NCI-H69 (cell line): ENCODE data around the gene FOXI1.
"Not testable (repeated sequence)": the region's sequence is repeated elsewhere in the genome, so short reads cannot be mapped to it uniquely, and the experiment has no call there.

Experiments
- DNase-seq: peaks from one replicate; lab custom pipeline; 2025; lab: John Stamatoyannopoulos, UW

Gene FOXI1

DNA sequence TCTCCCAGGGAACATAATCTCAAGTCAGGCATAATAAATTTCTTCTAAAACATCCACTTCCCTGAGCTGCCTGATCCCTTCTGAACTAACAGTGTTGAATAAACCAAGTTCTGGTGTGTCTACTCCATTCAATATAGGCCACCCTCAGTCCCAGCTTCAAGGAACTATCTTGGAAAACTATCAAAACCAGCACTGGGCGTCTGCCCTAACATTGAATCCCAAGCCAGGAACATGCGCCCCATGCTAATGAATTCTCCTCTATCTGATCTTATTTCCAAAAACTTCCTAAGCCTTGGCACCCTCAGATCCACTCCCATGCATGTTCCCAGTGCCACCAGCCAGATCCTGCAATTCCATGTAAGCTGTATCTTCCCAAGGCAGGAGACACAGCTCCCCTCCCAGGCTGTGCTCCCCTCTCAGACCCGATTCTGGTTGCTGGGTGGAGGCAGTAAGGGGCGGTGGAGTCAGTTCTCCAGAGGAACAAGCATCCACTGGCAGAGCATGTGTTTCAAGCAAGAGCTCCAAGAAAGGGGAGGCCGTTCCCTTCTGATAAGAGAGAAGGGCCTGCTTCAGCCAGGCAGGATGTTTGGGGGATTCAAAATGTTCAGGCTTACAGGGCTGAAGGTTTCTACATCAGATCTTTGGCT is 13.1 kb upstream of the FOXI1 start:
- no peak for DNase-seq

DNA sequence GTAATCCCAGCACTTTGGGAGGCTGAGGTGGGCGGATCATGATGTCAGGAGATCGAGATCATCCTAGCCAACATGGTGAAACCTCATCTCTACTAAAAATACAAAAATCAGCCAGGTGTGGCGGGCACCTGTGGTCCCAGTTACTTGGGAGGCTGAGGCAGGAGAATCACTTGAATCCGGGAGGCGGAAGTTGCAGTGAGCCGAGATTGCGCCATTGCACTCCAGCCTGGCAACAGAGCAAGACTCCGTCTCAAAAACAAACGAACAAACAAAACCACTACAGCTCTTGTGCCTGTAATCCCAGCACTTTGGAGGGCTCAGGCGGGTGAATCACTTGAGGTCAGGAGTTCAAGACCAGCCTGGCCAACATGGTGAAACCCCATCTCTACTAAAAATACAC is 11.4 kb upstream of the FOXI1 start:
- DNase-seq = not testable (repeated sequence)

DNA sequence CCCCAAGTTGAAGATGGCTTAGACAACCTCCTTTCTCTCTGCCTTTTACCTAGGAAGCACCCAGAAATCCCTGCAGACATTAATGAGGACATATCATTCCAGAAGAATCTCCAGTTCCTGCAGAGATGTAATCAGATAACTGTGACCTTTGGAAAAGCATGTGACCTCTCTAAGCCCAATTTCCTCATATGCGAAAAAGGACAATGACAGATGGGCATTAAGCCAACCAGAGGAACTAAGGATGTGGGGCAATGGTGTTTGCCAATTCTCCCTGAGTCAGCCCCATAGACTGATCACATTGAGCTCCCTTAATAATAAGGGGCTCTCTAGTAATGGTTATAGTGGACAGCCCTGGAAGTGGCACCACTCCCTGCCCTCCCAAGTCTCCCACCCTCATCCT is 10.1 kb upstream of the FOXI1 start:
- peak; percentile 27 for DNase-seq

DNA sequence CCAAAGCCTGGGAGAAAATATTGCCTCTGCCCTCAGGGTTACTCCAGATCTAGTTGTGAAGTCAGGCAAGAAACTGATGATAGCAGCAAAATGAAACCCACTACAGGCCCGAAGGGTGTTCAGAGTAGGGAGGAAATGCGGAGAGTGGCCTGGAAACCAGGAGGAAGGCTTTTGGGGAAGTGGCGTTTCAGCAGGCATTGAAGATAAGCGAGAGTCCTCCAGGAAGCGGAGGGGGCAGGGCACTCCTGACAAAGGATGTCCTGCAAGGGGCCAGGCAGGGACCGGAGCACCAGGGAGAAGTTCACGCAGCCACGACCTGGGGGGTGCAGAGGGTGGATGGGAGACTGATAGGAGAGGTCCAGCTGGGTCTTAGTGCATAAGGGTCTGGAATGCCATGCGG is 7.8 kb upstream of the FOXI1 start:
- DNase-seq = no peak

DNA sequence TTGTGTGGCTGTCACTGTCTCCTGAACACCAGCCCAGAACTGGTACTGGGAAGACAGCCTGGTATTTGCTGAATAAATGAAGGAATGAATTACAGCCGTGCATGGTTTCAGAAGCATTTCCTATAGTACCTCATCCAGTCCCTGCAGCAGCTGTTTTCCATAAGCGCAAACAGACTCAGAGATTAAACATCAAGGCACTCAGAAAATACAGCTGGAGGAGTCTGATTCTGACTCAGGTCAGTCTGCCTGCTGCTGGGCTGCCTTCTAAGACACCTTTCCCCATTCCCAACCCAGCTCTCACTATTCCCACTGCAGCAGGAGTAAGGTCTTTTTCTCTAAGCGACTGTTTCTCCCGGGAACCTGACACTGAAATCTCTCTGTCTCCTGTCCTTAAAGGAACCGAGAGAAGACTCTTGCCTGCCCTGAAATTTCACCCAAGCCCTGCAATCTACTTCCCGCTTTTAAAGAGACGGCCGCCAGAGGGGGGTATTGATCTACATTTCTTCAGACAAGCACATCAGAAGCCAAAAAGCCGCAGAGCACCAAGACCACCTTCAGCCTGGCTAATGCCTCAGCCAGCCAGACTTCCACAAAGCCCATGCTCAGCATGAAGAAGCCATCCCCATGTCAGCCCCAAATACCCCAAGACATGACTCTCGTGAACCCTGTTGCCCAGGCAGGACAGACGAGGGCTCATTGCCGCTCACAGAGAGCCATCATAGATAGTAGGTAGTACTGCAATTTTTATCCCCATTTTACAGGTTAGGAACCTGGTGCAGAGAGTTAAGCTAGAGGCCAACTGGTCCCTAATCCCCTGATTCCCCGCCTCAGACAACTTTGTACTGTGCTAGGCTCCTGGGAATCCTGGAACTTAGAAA is 5.4 kb upstream of the FOXI1 start:
- peak; percentile 88 for DNase-seq

DNA sequence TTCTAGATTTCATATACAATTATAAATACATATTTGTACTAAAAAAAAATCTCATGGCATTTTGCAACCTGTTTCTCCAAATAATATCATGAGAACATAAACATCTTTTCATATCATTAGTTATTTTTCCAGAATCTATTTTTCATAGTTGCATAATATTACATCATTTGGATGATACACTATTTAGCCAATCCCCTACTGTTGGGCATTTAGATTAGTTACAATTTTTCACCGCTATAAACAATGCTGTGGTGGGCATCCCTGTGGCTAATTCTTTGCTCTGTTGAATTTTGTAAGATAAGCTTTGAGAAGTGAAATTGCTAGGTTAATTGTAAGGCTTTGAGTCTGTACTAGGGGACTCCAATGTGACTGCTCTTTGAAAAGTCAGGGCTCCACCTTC is 2.2 kb upstream of the FOXI1 start:
- no peak for DNase-seq

DNA sequence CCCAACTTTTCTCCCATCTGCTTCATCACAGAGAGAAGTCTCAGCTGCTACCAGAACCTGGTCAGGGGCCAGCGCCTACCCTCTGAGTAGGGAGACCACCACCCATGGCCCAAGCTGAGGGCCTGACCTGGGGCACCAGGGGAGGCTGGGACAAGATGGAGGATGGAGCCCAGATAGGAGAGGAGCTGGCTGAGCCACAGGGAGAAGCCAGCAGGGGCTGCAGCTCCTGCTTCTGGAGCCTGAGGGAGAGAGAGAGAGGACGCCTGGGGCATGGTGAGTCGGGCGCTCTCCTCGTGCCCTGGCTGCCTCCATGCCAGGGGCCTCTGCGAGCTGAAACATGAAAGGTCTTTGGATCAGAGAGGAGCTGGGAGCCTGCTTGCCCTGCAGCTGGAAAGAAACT is 1.4 kb upstream of the FOXI1 start:
- no peak for DNase-seq

DNA sequence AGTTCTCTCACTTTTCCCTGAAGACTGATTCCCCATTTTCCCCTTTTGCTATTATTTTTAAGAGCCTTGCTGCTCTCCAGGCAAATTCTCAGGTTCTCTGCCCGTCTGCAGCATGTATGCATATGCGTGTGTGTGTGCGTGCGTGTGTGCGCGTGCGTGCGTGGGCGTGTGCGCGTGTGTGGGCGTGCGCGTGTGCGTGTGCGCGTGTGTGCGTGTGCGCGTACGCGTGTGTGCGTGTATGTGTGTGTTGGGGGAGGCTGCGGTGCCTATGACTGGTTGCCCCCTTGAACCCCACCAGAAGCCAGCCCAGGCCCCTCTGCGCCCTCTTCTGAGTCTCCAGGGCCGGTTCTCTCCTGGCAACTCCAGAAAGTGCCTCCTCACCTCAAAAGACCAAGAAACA is 987 bp upstream of the FOXI1 start:
- DNase-seq = no peak

DNA sequence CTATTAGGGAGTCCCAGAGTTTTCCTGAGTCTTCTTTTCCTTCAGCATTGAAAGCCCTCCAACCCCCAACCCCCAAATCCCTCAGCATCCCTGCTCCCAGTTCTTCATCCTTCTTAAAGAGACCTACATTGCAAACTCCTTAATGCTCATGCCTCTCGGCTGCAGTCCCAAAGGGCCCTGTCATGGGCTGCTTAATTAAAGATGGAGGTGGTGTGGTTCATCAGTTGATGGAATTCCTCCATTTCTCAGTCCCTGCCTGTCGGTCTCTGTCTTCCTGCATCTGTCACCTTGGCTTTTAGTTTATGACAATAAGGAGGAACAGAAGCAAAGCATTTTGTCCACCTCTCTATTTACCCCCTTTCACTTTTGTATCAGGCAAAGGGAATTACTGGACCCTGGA is 2.0 kb downstream of the FOXI1 start:
- no peak for DNase-seq

DNA sequence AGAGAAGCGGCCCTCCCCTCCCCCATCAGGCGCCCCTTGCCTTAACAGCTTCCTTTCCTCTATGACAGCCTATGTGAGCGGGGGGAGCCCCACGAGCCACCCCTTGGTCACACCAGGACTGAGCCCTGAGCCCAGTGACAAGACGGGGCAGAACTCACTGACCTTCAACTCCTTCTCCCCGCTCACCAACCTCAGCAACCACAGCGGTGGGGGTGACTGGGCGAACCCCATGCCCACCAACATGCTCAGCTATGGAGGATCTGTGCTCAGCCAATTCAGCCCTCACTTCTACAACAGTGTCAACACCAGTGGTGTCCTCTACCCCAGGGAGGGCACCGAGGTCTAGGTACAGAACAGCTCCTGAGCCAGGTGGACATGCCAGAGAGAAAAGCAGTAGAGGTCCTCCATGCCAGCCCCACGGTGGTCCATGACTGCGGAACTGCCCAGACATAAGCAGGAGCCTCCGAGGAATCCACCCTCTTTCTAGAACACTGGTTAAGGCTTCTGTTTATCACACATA is 2.6 kb downstream of the FOXI1 start:
- DNase-seq = no peak

DNA sequence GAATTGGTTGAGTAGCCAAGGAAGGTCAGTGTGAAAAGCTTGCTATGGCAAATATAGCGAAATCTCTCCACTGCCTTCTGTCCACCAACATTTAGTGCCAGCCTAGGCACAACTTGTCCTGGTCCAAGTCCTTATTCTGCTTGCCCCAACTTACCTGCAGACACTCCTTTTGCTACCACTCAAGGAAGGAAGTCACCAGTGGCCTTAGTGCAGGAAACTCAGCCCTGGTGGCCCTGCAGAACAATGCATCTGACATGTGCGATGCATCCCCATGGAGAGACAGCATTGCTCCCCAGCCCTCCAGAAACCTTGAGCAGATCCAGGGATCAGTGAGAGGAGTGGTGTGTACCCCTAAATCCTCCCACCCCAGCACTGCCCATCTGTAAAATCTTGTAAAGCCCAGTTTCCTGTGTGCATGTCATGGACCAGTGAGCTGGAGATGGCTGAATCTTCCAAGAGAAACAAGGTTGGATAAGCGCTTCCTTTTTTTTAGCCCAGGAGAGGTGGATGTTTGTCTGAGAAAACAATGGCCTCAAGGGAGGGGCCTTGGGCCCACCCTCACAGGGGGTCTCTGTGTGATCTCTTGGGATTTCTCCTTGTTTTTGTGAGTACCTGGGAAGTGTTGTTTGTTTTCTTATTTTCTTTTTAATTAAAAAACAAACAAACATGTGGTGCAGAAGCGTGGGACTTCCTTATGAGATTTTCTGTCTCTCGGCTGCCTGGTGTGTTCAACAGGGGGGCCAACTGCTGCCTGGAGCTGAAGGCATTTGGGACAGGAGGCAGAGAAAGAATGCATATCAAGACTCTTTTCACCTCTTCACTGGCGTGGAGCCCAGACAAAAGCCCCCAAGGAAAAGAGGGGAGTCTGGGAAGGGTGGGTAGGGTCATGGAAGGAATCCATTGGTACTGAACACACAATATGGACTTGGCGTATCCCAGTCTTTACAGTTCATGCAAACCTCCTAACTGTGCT is 3.6 kb downstream of the FOXI1 start:
- DNase-seq = peak; percentile 17

DNA sequence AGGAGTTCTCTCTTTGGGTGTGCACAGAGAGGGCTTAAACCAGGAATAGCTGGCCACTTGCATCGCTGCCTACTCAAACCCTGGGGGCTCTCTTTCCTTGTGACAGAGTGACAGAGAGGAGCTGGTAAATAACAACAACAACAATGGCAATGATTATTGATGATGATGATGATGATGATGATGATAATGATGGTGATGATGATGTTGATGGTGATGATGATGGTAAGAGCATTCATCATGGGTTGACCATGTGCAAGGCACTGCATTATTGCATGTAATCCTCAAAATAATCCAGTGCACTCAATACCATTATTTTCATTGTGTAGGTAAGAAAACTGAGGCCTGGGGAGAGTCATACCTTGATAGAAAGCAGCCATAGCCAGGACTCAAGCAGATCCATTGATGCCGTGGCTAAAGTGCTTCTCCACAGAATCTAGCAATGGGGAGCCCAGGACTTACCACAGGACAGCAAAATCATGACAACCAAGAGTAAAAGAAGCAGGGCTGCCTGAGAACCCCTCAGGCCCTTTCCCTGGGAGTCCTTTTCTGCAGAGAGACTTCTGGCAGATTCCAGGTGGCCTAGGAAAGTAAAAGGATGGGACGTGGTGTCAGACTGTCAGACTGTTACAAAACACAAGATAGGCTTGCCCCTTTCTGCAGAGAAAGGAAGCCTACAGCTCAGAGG is 4.8 kb downstream of the FOXI1 start:
- DNase-seq = no peak

DNA sequence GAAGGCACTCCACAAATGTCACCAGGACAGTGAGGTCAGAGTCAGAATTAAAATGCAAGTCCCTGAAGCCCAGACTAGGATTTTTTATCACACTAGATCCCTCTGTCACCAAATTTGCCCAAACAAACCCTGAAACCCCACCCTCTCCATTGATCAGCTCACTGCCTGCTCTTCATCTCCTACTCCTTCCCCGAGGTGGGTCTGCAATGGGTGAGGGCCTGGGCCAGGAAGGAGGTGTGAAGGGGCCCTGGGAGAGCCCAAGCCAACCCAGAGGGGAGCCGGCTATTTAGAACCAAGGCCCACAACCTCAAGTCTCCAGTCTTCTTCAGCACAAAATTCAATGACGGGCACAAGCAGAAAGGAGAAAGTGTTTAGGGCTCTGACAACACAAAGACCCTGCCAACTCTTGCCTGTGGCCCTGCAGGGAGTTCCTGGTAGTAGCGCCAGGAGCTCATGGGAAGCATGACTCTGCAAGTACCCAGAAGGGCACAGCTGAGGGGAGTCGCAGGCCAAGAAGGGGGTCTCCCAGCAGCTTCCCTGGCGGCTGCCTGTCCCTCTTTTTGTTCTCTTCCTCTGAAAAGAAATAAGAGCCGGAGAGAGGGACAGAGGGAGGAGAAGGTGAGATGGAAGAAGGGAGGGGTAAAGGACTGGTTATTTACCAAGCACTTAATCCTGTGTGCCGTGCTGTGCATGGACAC is 5.5 kb downstream of the FOXI1 start:
- peak; percentile 60 for DNase-seq

DNA sequence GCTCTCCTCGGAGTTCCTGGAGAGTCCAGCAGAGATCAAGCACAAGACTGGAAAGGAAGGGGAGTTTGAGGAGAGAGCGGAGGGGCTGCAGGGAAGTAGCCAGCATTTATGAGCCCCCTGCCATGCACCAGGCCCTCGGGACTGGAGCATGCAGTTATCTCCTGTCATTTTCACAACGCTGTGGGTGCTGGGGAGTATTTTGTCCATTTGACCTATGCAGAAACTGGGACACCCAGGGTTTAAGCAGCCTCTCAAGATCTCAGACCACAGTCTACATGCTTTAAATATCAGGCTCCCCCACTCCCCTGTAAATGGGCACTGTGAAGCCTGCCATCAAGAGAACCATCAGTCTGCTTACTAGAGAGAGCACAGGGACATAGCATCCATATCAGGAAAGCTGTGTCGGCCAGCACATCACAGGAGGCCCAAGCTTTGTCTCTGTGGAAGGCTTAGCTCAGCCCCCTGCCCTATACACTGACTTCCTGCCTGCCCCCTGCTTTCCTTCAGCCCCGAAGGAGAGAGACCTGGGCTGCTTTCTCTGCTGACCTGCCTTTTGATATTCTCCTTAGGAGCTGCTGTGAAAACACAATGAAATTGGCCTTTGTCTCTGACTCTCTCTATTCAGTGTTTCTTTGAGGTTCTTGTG is 7.3 kb downstream of the FOXI1 start:
- no peak for DNase-seq

DNA sequence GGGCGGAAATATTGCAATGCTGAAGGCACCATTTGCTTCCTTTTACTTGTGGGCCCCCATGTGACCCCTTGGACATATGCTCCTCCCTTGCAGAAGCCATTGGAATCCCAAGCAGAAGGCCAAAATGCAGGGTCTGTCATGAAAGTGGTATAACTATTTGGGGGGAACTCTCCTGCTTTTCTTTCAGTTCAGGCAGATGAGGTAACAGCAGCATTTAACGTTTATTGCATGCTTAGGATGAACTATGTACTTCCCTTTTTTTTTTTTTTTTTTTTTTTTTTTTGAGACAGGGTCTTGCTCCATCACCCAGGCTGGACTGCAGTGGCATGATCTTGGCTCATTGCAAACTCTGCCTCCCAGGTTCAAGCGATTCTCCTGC is 7.8 kb downstream of the FOXI1 start:
- DNase-seq = no peak

DNA sequence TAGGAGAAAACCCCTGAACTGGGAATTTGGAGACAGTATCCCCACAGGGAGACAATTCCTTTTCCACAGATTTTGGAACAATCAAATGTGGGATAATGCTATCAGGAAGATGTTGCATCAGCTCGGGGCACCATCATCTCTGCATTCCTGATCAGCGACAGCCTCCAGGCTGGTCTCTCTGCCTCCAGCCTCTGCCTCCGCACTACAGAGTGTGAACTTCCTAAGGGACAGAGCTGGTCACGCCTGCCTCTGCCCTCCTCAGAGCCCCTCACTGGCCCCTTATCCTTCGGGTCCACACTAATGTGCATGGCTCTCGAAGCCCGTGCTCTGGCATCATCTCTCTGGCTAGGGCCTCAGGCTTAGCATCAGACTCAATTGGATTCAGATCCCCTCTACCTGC is 8.6 kb downstream of the FOXI1 start:
- no peak for DNase-seq

DNA sequence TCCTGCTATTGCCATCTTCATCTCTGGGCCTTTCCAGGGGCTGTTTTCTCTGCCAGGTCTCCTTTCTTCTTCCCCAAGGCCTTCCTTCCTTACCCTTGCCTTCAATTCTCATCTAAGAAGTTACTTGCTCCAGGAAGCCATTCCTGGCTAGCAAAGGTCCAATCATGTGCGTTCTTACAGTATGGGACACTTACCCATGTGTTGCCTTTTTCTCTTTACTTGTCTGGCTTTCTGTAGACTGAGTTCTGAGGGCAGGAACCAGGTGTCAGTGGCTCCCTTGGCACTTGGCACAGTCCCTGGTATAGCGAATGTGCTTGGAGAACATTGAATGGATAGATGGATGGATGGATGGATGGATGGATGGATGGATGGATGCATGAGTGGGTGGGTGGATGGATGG is 10.2 kb downstream of the FOXI1 start:
- DNase-seq = no peak

DNA sequence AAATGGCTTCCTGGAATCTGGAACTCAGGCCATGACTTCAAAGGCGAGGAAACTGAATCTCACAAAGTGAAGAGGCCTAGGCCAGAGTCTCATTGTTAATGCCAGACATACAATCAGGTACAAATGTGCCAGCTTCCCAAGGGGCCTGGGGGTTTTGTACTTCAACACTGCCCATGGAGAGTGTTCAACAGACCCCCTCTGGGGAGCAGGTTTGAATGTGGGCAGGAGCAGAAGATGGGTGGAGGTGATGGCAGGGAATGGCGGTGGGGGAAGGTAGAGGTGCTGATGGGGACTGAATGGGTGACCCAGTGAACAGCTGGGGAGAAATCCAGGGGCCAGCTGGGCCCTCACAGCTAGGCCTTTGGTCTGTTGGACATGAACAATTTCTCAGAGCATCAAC is 12.0 kb downstream of the FOXI1 start:
- DNase-seq = no peak

DNA sequence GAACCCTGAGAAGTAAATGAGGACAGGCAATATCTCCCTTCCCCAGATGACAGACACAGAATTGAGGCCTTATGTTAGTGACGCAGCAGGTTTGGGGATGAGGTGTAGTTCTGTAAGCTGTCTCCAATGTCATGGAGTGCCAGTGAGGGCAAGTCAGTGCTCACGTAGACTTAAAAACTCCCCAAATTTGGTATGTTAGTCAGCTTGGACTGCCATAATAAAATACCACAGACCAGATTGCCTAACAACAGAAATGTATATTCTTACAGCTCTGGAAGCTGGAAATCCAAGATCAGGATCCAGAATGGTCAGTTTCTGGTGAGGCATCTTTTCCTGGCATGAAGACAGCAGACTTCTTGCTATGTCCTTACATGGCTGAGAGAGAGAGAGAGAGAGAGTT is 14.9 kb downstream of the FOXI1 start:
- DNase-seq = no peak

DNA sequence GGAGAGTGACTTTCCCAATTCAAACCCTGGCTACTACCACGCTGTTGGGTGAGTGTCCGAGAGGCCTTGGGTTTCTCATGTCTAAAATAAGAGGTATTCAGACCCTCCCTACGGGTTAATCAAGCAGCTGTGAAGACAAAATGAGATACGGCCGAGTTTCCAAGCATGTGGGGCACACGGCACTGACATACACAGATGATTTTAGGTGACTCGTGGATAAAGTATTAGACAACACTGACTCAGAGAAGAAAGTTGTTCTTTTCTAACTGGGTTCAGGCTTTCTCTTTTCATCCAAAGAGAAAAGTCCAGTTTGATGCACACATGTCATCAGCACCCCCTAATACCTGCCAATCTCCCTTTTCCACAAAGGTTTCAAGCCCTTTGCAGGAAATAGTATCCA is 15.6 kb downstream of the FOXI1 start:
- DNase-seq = no peak

DNA sequence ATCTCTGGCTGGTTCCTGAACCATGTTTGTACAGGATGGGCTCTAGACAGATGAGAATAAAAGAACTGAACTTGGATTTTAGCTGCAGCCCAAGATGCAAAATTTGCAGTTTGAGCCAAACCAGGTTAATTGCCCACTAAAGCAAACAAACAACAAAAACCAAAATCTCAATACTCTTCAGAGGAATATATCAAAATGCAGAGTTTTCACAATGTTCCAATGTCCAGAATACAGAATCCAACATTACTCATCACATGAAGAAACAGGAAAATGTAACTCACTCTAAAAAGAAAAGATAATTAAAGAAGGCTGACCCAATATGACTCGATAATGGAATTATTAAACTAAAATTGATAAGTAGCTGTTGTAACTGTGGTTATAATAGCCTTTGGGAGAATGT is 20.4 kb downstream of the FOXI1 start:
- no peak for DNase-seq
